ENCODE results near the gene MTRFR.

DNA sequence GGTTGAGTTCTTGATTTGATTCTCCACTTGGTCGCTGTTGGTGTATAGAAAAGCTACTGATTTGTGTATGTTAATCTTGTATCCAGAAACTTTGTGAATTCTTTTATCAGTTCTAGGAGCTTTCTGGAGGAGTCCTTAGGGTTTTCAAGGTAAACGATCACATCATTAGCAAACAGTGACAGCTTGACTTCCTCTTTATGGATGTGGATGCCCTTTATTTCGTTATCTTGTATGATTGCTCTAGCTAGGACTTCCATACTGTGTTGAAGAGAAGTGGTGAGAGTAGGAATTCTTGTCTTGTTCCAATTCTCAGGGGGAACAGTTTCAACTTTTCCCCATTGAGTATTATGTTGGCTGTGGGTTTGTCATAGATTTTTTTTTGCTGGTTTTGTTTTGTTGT is 12.4 kb downstream of the MTRFR start:
- TF ChIP-seq CTCF (IDR thresholded peaks at IDR 0.05) (no peak), POLR2AphosphoS5 (IDR thresholded peaks at IDR 0.05) (no peak), EP300 (IDR thresholded peaks at IDR 0.05) (no peak), POLR2A (IDR thresholded peaks at IDR 0.05; ENCODE audit: low read depth) (no peak)

All from esophagus muscularis mucosa (tissue), 4 donors.